Endothelial cell of umbilical vein (primary cell): ENCODE results near the gene FBXO30. TPM values are rescaled to one million over a fixed set of nuclear protein-coding genes. Genes with fewer than 3 reads are reported as not detected.

ENCODE experiments used
- BruUV-seq: library from RNA; stranded (reverse); fragments of 400-500 nt; replicated peaks from 2 replicates; lab custom pipeline; 2021; lab: Mats Ljungman, UMichigan
- CTCF ChIA-PET: fragments of 300-600, 350-600 bp; sonication (Branson Sonifier 250); formaldehyde crosslinking; loops from one replicate; lab custom pipeline; 2021; ENCODE audit warnings: antibody characterized with exemption, inconsistent platforms; lab: Charles Lee
- POLR2A ChIA-PET: fragments of 300-600, 350-600 bp; sonication (Branson Sonifier 250); formaldehyde crosslinking; loops from one replicate; lab custom pipeline; 2021; ENCODE audit warnings: antibody characterized with exemption, inconsistent platforms; lab: Charles Lee
- DNase-seq: peaks from one replicate; pipeline ENCODE4 v3.0.0-alpha.2; 2011; ENCODE audit warnings: low read depth, low spot score
- FAIRE-seq: peaks from 2 replicates; lab custom pipeline; 2011; peaks lifted over from hg19 to GRCh38; lab: Jason Lieb, UNC
- H2AFZ ChIP-seq: 2 replicates; pipeline ENCODE4 v1.6.0; 2012; ENCODE audit warnings: low read depth, low read length, control low read depth, inconsistent platforms
- H3K27ac ChIP-seq: 2 replicates; pipeline ENCODE4 v1.5.1; 2011; ENCODE audit warnings: low read depth, mild to moderate bottlenecking, control low read depth, low read length, moderate library complexity; ENCODE audit not compliant: insufficient read depth
- H3K27me3 ChIP-seq, 2 experiments: 2 replicates each; pipeline versions ENCODE4 v1.6.0 to v1.6.1; 2011; ENCODE audit warnings: low read length in 2 of 2, mixed read lengths in 1 of 2; ENCODE audit not compliant: control insufficient read depth in 2 of 2, insufficient read depth in 2 of 2
- H3K36me3 ChIP-seq, 2 experiments: 2 replicates in 1 of 2; 3 replicates in 1 of 2; pipeline ENCODE4 v1.5.1; 2011; ENCODE audit warnings: low read length in 2 of 2, mild to moderate bottlenecking in 1 of 2, moderate library complexity in 1 of 2; ENCODE audit not compliant: control insufficient read depth in 2 of 2, insufficient read depth in 2 of 2; ENCODE audit errors: extremely low read depth in 1 of 2
- H3K4me1 ChIP-seq: 3 replicates; pipeline ENCODE4 v1.5.1; 2011; ENCODE audit warnings: mild to moderate bottlenecking, low read length; ENCODE audit not compliant: control insufficient read depth, insufficient read depth; ENCODE audit errors: extremely low read depth
- H3K4me2 ChIP-seq: 2 replicates; pipeline ENCODE4 v1.6.1; 2011; ENCODE audit warnings: low read length, control low read depth, mixed read lengths; ENCODE audit not compliant: insufficient read depth
- H3K4me3 ChIP-seq, 3 experiments: fragments of 200-600 bp in 1 of 3; sonication (generic), shearing (Covaris generic) in 1 of 3; replicated peaks in 1 of 3; 2 replicates each; pipeline ENCODE4 v1.5.1; 2011 to 2016; ENCODE audit warnings: control low read depth in 3 of 3, low read length in 3 of 3, mild to moderate bottlenecking in 2 of 3, inconsistent platforms in 1 of 3, low read depth in 1 of 3, moderate library complexity in 1 of 3; ENCODE audit not compliant: insufficient read depth in 1 of 3
- H3K79me2 ChIP-seq: 2 replicates; pipeline ENCODE4 v1.6.0; 2012; ENCODE audit warnings: low read length, inconsistent platforms; ENCODE audit not compliant: control insufficient read depth, insufficient read depth
- H3K9ac ChIP-seq: replicated peaks from 2 replicates; pipeline ENCODE3; 2011; ENCODE audit warnings: low read length, control low read depth; ENCODE audit not compliant: insufficient read depth; ENCODE audit errors: extremely low read depth
- H3K9me1 ChIP-seq: replicated peaks from 3 replicates; pipeline ENCODE4 v1.6.0; 2011; ENCODE audit warnings: mild to moderate bottlenecking, low read length; ENCODE audit not compliant: control insufficient read depth, insufficient read depth; ENCODE audit errors: extremely low read depth
- H3K9me3 ChIP-seq: replicated peaks from 2 replicates; pipeline ENCODE4 v1.5.1; 2012; ENCODE audit warnings: low read length, inconsistent platforms; ENCODE audit not compliant: control insufficient read depth, insufficient read depth
- H4K20me1 ChIP-seq: replicated peaks from 2 replicates; pipeline ENCODE3; 2011; ENCODE audit warnings: mild to moderate bottlenecking, low read length; ENCODE audit not compliant: control insufficient read depth, insufficient read depth; ENCODE audit errors: extremely low read depth
- EZH2 ChIP-seq: IDR thresholded peaks from 2 replicates; pipeline ENCODE4 v1.6.1; 2012; ENCODE audit warnings: borderline replicate concordance, low read depth, mild to moderate bottlenecking, moderate library complexity, low read length, inconsistent platforms; ENCODE audit not compliant: severe bottlenecking
- FOS ChIP-seq: IDR thresholded peaks from 2 replicates; pipeline ENCODE4 v1.6.1; 2011; ENCODE audit warnings: mild to moderate bottlenecking, low read length, moderate library complexity, borderline replicate concordance; ENCODE audit not compliant: insufficient read depth
- JUN ChIP-seq: IDR thresholded peaks from 2 replicates; pipeline ENCODE4 v1.6.1; 2011; ENCODE audit warnings: borderline replicate concordance, low read depth; ENCODE audit not compliant: insufficient read length, insufficient read depth
- MYC ChIP-seq: IDR thresholded peaks from one replicate; pipeline ENCODE4 v1.6.1; 2011; ENCODE audit warnings: mild to moderate bottlenecking, low read depth, low read length
- POLR2A ChIP-seq: IDR thresholded peaks from 2 replicates; pipeline ENCODE4 v1.6.1; 2012; ENCODE audit warnings: low read depth, mild to moderate bottlenecking, control low read depth, low read length
- POLR2AphosphoS5 ChIP-seq: IDR thresholded peaks from 2 replicates; pipeline ENCODE4 v1.6.1; 2012; ENCODE audit warnings: low read depth, mild to moderate bottlenecking, control low read depth, low read length, moderate library complexity; ENCODE audit not compliant: insufficient read depth
- dilution Hi-C: fragments of 300-500 bp; cut with MboI; formaldehyde crosslinking; loops from one replicate; pipeline ENCODE4 v1.15.0; 2019; ENCODE audit warnings: low sequenced_read_pairs; ENCODE audit not compliant: extremely low pct_ligation_motif_present
- intact Hi-C: fragments of 100-400 bp; cut with micrococcal nuclease; formaldehyde crosslinking; loops from one replicate; pipeline ENCODE4 v1.10.0; 2022
- polyA plus RNA-seq, 4 experiments: library from polyadenylated mRNA; depleted of rRNA in 3 of 4; stranded (reverse) in 3 of 4; unstranded in 1 of 4; fragments of >200 nt; gene quantifications; 2 replicates each; pipeline versions ENCODE4 v1.2.1 to v1.2.3, GENCODE V29; 2011 to 2012; ENCODE audit warnings: missing spikeins in 1 of 4
- total RNA-seq: library from RNA; stranded (reverse); gene quantifications from 2 replicates; pipeline ENCODE4 v1.2.3, GENCODE V29; 2021
- TF ChIP-seq, protein P1 (sequence below), 2 donors: IDR thresholded peaks; 1 replicate in 1 of 2; 2 replicates in 1 of 2; pipeline ENCODE4 v1.5.1; 2011; ENCODE audit warnings: low read length in 2 of 2, mild to moderate bottlenecking in 2 of 2, moderate library complexity in 2 of 2, control low read depth in 1 of 2, inconsistent platforms in 1 of 2, low read depth in 1 of 2; ENCODE audit not compliant: insufficient read depth in 1 of 2; ENCODE audit errors: extremely low read depth in 1 of 2
- TF ChIP-seq, protein P2 (sequence below): IDR thresholded peaks from 2 replicates; pipeline ENCODE4 v1.6.1; 2011; ENCODE audit not compliant: insufficient read depth, insufficient read length

The FBXO30 gene
- total and polyA plus RNA-seq, 2 donors (not counting 3 experiments of a cell fraction or from before 2014, with no cell fraction given), result 3.3 to 11.1 TPM

DNA sequence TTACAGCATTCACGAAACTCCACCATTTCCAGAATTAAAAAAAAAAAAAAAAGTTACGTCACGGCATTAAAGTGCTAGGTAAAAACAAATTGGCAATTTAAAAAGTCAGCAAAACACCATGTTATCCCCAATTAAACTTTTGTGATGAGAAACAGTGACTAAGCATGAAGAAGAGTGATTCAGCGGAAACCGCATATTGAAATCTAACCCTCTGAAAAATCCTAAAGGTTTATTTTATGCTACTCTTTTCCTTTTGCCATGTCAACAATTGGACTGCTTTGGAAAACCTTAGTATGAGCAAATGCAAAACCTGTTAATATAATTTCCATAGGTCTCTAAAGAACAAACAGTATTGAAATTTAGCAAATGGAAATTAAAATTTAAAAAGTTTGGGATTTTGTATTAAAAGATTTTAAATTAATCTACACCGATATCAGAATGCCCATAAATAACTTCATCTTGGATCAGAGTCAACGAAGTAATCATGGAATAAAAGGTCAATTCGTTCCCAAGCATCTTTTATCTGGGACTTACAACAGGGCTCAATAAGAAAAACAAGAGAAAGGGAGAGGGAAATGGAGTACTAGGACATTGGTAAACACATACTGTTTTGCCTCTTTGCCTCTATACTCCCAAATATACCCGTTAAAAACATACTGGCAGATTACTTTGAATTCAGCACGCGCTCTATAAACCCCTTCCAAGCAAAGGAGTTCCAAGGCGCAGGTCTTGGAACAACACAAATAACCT lies 1.1 kb downstream of the FBXO30 start:
- ChIA-PET POLR2A (no interaction called here), CTCF (no interaction called here)
- Histone ChIP-seq H3K9me1 (no peaks in the 10 kb centered on the region), H3K79me2 (peaks cover 57% of the 10 kb centered on the region), H3K9ac (peak overlapping the region; percentile 93), H3K27me3 (no peaks in the 10 kb centered on the region), H3K36me3 (no peaks in the 10 kb centered on the region), H3K9me3 (no peaks in the 10 kb centered on the region), H4K20me1 (no peaks in the 10 kb centered on the region), H3K4me2 (peak overlapping the region; percentile 100), H3K4me1 (peaks cover 28% of the 10 kb centered on the region), H3K27ac (peak overlapping the region; percentile 83), H3K4me3 (peak overlapping the region; percentile 56 to 95 (median 90)), H2AFZ (peak overlapping the region; percentile 13)
- peak; percentile 80 for DNase-seq
- intact Hi-C loops, result loop anchor here (1.0 to 10.0 kb wide), 7 partner anchors 78 to 729 kb away; partner anchors contain the start of genes EPM2A, RAB32 and SHPRH
- dilution Hi-C loops, result no loop called here
- BruUV-seq, result TSS peak; percentile 65
- FAIRE-seq, result peak; percentile 70
- TF ChIP-seq JUN (peak; percentile 64), EZH2 (no peak), FOS (peak; percentile 67)

DNA sequence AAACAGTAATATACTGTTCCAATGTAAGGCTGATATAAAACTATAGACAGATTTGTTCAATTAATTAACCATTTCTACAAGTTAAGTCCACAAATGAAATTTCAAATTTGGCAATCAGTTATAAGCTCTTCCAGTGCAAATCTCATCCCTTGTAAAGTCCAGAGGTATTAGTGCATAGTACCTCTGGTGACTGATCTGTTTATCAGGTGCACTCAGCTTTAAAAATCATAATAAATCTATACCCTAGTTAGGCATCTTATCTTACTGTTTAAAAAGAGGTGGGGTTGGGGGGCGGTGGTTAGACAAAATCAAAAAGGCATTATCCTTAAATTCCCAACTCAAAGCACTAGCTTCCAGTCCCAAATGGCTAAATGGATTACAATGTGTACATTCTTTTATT lies 2.9 kb downstream of the FBXO30 start:
- H3K9me3 ChIP-seq, result no peaks in the 10 kb centered on the region
- H3K27ac ChIP-seq, result no peak overlapping the region
- no TSS peak for BruUV-seq
- CTCF ChIA-PET, result interaction anchor here (1.6 kb wide), 1 partner anchor 12 kb away, joined by 3 read pairs; no protein-coding TSS in a partner anchor
- DNase-seq, result no peak
- peaks cover 5% of the 10 kb centered on the region for H4K20me1 ChIP-seq
- H3K9ac ChIP-seq, result no peak overlapping the region
- no peaks in the 10 kb centered on the region for H3K36me3 ChIP-seq
- H3K79me2 ChIP-seq, result peaks cover 73% of the 10 kb centered on the region
- POLR2A ChIA-PET, result no interaction called here
- no peak overlapping the region for H2AFZ ChIP-seq
- intact Hi-C loops, result loop anchor here (10.0 kb wide), 1 partner anchor 543 kb away; no protein-coding TSS in a partner anchor
- H3K4me3 ChIP-seq, result no peak overlapping the region
- dilution Hi-C loops, result no loop called here
- H3K27me3 ChIP-seq, result no peaks in the 10 kb centered on the region
- TF ChIP-seq POLR2AphosphoS5 (no peak), EZH2 (no peak), MYC (no peak), JUN (no peak), POLR2A (no peak), FOS (no peak)
- TF ChIP-seq, protein P1, sequence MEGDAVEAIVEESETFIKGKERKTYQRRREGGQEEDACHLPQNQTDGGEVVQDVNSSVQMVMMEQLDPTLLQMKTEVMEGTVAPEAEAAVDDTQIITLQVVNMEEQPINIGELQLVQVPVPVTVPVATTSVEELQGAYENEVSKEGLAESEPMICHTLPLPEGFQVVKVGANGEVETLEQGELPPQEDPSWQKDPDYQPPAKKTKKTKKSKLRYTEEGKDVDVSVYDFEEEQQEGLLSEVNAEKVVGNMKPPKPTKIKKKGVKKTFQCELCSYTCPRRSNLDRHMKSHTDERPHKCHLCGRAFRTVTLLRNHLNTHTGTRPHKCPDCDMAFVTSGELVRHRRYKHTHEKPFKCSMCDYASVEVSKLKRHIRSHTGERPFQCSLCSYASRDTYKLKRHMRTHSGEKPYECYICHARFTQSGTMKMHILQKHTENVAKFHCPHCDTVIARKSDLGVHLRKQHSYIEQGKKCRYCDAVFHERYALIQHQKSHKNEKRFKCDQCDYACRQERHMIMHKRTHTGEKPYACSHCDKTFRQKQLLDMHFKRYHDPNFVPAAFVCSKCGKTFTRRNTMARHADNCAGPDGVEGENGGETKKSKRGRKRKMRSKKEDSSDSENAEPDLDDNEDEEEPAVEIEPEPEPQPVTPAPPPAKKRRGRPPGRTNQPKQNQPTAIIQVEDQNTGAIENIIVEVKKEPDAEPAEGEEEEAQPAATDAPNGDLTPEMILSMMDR (IDR thresholded peaks at IDR 0.05; ENCODE audit: extremely low read depth in 1 of 2, insufficient read depth in 1 of 2, low read depth in 1 of 2, low read length in 2 of 2), result no peak
- TF ChIP-seq, protein P2, sequence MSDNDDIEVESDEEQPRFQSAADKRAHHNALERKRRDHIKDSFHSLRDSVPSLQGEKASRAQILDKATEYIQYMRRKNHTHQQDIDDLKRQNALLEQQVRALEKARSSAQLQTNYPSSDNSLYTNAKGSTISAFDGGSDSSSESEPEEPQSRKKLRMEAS, result no peak
- no peaks in the 10 kb centered on the region for H3K9me1 ChIP-seq
- peak overlapping the region; percentile 100 for H3K4me2 ChIP-seq
- peaks cover 28% of the 10 kb centered on the region for H3K4me1 ChIP-seq
- FAIRE-seq, result no peak
